Activated T-helper 2 cell treated with anti-CD3 and anti-CD28 coated beads, Interferon-gamma antibody, Interleukin-2, Interleukin-4, amounts not matched to agents 10 μg/mL and 5 μg/mL and 100 μg/mL, durations not matched to agents 14 hours and 24 hours and 36 hours (primary cell): ENCODE measurements around the gene ARHGEF33. TPM values are rescaled to one million over a fixed set of nuclear protein-coding genes. Genes with fewer than 3 reads are reported as not detected.

Experiments used
- DNase-seq: peaks from one replicate; pipeline ENCODE4 v3.0.0; 2021; ENCODE audit warnings: low spot score
- H3K27ac Mint-ChIP-seq: one replicate; pipeline ENCODE4 v1.8.0; 2021; ENCODE audit warnings: mixed read lengths
- H3K27me3 Mint-ChIP-seq: one replicate; pipeline ENCODE4 v1.8.0; 2021; ENCODE audit warnings: low read depth, mixed read lengths
- H3K36me3 Mint-ChIP-seq: one replicate; pipeline ENCODE4 v1.8.0; 2021; ENCODE audit warnings: low read depth, mixed read lengths
- H3K4me1 Mint-ChIP-seq: one replicate; pipeline ENCODE4 v1.8.0; 2021; ENCODE audit warnings: low read depth, mixed read lengths
- H3K4me3 Mint-ChIP-seq: one replicate; pipeline ENCODE4 v1.8.0; 2021; ENCODE audit warnings: low read depth, mild to moderate bottlenecking, moderate library complexity, mixed read lengths
- H3K9me3 Mint-ChIP-seq: one replicate; pipeline ENCODE4 v1.8.0; 2021; ENCODE audit warnings: mixed read lengths
- intact Hi-C: fragments of 100-400 bp; cut with micrococcal nuclease; formaldehyde crosslinking; loops from one replicate; pipeline ENCODE4 v1.15.1; 2023
- total RNA-seq: library from RNA; stranded (reverse); gene quantifications from 2 replicates; pipeline ENCODE4 v1.2.3, GENCODE V29; 2022

ARHGEF33 gene
- total RNA-seq, 1 donor from 2014 or later, result 0.25 TPM

GRCh38 chr2:39008665-39009064 is 119.0 kb downstream of the ARHGEF33 start:
- intact Hi-C loops, result loop anchor here (1.0 kb wide), 1 partner anchor 100 kb away; no protein-coding TSS in a partner anchor
- H3K27ac Mint-ChIP-seq, result peak overlapping the region; percentile 97
- H3K4me3 Mint-ChIP-seq, result peak overlapping the region; percentile 64
- no peaks in the 10 kb centered on the region for H3K9me3 Mint-ChIP-seq
- no peaks in the 10 kb centered on the region for H3K27me3 Mint-ChIP-seq
- DNase-seq, result no peak
- H3K4me1 Mint-ChIP-seq, result peaks cover 17% of the 10 kb centered on the region
- H3K36me3 Mint-ChIP-seq, result peaks cover 80% of the 10 kb centered on the region

DNA sequence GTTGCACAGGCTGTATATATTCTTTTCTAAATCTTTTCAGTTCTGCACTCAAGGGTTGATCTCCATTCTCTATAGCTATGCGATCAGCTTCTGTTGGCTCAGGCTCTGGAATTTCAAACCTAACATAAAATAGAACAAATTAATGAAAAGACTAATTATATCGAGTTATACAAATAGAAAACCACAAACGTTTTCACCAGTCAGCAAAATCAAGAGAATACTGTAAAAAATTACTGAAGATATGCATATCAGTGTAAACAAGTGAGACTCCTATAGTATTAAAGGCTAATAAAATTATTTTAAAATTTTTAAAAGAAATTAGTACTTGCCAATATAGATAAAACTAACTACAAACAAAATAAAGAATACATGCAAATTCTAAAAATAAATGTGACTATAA is 124.2 kb downstream of the ARHGEF33 start:
- no peaks in the 10 kb centered on the region for H3K9me3 Mint-ChIP-seq
- no peak overlapping the region for H3K4me3 Mint-ChIP-seq
- intact Hi-C loops, result no loop called here
- peaks cover 10% of the 10 kb centered on the region for H3K4me1 Mint-ChIP-seq
- H3K27ac Mint-ChIP-seq, result no peak overlapping the region
- peaks cover 65% of the 10 kb centered on the region for H3K36me3 Mint-ChIP-seq
- no peaks in the 10 kb centered on the region for H3K27me3 Mint-ChIP-seq
- DNase-seq, result no peak

DNA sequence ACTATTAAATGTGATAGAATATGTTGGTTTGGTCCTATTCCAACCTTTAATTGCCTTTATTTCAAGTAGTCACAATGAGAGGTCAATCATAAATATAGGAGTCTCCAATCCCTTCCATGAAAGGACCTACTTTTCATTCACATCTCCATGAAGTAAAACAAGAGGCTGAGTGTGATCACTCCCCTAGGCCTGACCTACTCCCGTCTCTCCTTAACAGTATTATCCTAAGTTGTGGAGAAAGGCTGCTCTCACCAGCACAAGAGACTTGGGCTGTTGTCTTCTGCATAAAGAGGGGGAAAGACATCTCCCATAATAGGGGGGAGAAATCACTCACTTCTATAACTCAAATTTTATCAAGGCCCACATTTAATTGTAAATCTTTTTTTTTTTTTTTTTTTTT is 125.7 kb downstream of the ARHGEF33 start:
- intact Hi-C loops, result no loop called here

DNA sequence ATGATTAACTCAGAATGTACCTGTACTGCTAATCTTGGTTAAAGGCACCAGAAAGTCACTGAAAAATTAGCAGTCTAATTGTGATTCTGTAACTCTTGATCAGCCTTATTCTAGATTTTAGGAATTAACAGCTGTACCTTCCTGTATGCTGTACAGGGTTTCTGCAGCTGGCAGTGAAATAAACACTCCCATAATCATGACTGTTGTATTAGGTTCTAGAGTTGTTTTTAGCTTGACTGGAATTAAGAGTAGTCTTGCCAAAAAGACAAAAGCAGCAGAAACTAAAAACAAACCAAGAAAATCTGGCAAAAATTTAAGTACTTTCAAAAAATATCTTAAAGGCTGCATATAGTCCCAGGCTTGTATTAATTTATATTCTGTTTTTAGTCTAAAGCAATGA is 127.7 kb downstream of the ARHGEF33 start:
- no peak for DNase-seq
- intact Hi-C loops, result no loop called here
- H3K4me1 Mint-ChIP-seq, result peaks cover 2% of the 10 kb centered on the region
- no peaks in the 10 kb centered on the region for H3K9me3 Mint-ChIP-seq
- H3K36me3 Mint-ChIP-seq, result peaks cover 50% of the 10 kb centered on the region
- H3K4me3 Mint-ChIP-seq, result no peak overlapping the region
- no peak overlapping the region for H3K27ac Mint-ChIP-seq
- no peaks in the 10 kb centered on the region for H3K27me3 Mint-ChIP-seq

More for the DNA sequence above, 125.7 kb downstream of the ARHGEF33 start:
- H3K9me3 Mint-ChIP-seq, result no peaks in the 10 kb centered on the region
- no peak for DNase-seq
- no peak overlapping the region for H3K4me3 Mint-ChIP-seq
- H3K27me3 Mint-ChIP-seq, result no peaks in the 10 kb centered on the region
- H3K4me1 Mint-ChIP-seq, result peaks cover 4% of the 10 kb centered on the region
- no peak overlapping the region for H3K27ac Mint-ChIP-seq
- H3K36me3 Mint-ChIP-seq, result peaks cover 62% of the 10 kb centered on the region

- intact Hi-C loops, result no loop called here
- no peak for DNase-seq
- Mint-ChIP-seq H3K9me3 (no peaks in the 10 kb centered on the region), H3K27me3 (no peaks in the 10 kb centered on the region), H3K36me3 (peaks cover 49% of the 10 kb centered on the region), H3K4me1 (peaks cover 2% of the 10 kb centered on the region), H3K4me3 (no peak overlapping the region), H3K27ac (no peak overlapping the region)
Observed at GRCh38 chr2:39018638-39019037, 129.0 kb downstream of the ARHGEF33 start.

DNA sequence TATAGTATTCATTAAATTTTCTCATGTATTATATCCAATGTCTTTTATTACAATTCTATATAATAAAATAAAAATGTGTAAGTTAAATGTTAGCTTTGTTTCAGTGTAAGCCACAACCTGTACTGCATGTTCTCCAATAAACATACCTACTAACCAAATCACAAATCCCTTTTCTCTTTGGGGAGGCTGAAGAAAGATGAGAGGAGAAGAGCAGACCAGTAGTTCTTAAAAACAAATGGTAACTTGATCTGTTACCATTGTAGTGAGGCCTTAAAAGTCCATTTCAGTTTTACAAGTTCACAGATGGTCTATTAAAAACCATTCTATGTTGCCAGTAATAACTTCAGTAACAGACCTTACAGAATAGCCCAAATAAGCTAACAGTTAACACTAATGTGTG is 130.7 kb downstream of the ARHGEF33 start:
- no peaks in the 10 kb centered on the region for H3K9me3 Mint-ChIP-seq
- intact Hi-C loops, result no loop called here
- H3K36me3 Mint-ChIP-seq, result peaks cover 43% of the 10 kb centered on the region
- H3K4me1 Mint-ChIP-seq, result peaks cover 2% of the 10 kb centered on the region
- no peak for DNase-seq
- H3K27me3 Mint-ChIP-seq, result no peaks in the 10 kb centered on the region
- no peak overlapping the region for H3K4me3 Mint-ChIP-seq
- H3K27ac Mint-ChIP-seq, result peak overlapping the region; percentile 46

- intact Hi-C loops, result no loop called here
- Mint-ChIP-seq H3K9me3 (no peaks in the 10 kb centered on the region), H3K36me3 (peaks cover 36% of the 10 kb centered on the region), H3K4me3 (no peak overlapping the region), H3K4me1 (peaks cover 2% of the 10 kb centered on the region), H3K27me3 (no peaks in the 10 kb centered on the region), H3K27ac (no peak overlapping the region)
- DNase-seq, result no peak
Observed at GRCh38 chr2:39022642-39023235, 133.1 kb downstream of the ARHGEF33 start.

DNA sequence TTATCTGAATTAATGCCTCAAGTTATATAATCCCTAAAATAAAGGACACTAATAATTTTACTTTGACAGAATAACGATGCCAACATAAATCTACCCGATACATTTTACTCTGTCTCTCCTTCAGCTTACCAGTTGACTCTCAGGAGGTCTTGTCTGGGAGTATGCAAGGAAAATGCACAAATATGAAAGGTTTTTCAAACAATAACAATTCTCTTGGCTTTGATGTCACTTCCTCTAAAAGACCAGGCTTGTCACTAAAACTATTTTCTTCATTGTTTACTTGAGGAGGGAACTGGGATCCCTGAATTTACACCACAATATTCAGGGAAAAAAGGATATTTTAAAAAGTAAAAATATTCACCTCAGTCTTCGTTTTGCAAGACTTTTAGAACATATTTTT is 134.0 kb downstream of the ARHGEF33 start:
- intact Hi-C loops, result no loop called here
- Mint-ChIP-seq H3K27me3 (no peaks in the 10 kb centered on the region), H3K4me1 (no peaks in the 10 kb centered on the region), H3K4me3 (no peak overlapping the region), H3K9me3 (no peaks in the 10 kb centered on the region), H3K36me3 (peaks cover 37% of the 10 kb centered on the region), H3K27ac (no peak overlapping the region)
- no peak for DNase-seq

GRCh38 chr2:39024833-39025232 is 135.2 kb downstream of the ARHGEF33 start:
- Mint-ChIP-seq H3K4me1 (no peaks in the 10 kb centered on the region), H3K27me3 (no peaks in the 10 kb centered on the region), H3K36me3 (peaks cover 36% of the 10 kb centered on the region), H3K4me3 (no peak overlapping the region), H3K27ac (no peak overlapping the region), H3K9me3 (no peaks in the 10 kb centered on the region)
- no peak for DNase-seq
- intact Hi-C loops, result no loop called here

Other genes starting within 250 kb of the ARHGEF33 start
- 42.1 and 43.0 TPM in 2 replicates for gene GALM, start 223.8 kb upstream of the ARHGEF33 start, total RNA-seq
- 401 and 406 TPM in 2 replicates for gene SRSF7, start 138.5 kb upstream of the ARHGEF33 start, total RNA-seq
- gene GEMIN6, start 111.7 kb upstream of the ARHGEF33 start, total RNA-seq, result 29.9 and 33.6 TPM in 2 replicates
- gene DHX57, start 13.9 kb upstream of the ARHGEF33 start, total RNA-seq, result 18.5 and 21.7 TPM in 2 replicates
- 4.1 and 4.7 TPM in 2 replicates for gene MORN2, start 13.9 kb upstream of the ARHGEF33 start, total RNA-seq
- gene SOS1, start 231.2 kb downstream of the ARHGEF33 start, total RNA-seq, result 52.6 and 64.2 TPM in 2 replicates